Peyer's patch (tissue), 4 donors: Measurements from ENCODE around the gene ZCCHC14. TPM values are rescaled to one million over a fixed set of nuclear protein-coding genes. Genes with fewer than 3 reads are reported as not detected.
"Not testable (repeated sequence)": the region's sequence is repeated elsewhere in the genome, so short reads cannot be mapped to it uniquely, and the experiment has no call there.

Experiments used
- DNase-seq, 3 donors: peaks; one replicate each; pipeline ENCODE4 v3.0.0-alpha.2; 2017 to 2019
- H3K27ac ChIP-seq, 4 donors: fragments of 200-600 bp; sonication (generic); one replicate each; pipeline ENCODE4 v1.5.1; 2016 to 2019
- H3K27me3 ChIP-seq, 2 donors: fragments of 200-600 bp; sonication (generic); one replicate each; pipeline ENCODE4 v1.5.1; 2019
- H3K36me3 ChIP-seq, 3 donors: fragments of 200-600 bp; sonication (generic); one replicate each; pipeline ENCODE4 v1.5.1; 2016 to 2019
- H3K4me1 ChIP-seq, 4 donors: fragments of 200-600 bp; sonication (generic); one replicate each; pipeline ENCODE4 v1.5.1; 2016 to 2019
- H3K4me3 ChIP-seq, 4 donors: fragments of 200-600 bp; sonication (generic); 1 replicate in 3 of 4; 2 replicates in 1 of 4; pipeline ENCODE4 v1.5.1; 2016 to 2019; ENCODE audit warnings: mild to moderate bottlenecking in 1 of 4
- H3K9me3 ChIP-seq, 4 donors: fragments of 200-600 bp; sonication (generic); one replicate each; pipeline ENCODE4 v1.5.1; 2016 to 2019; ENCODE audit warnings: mild to moderate bottlenecking in 1 of 4
- CTCF ChIP-seq, 6 experiments: fragments of 450-650 bp in 4 of 6; fragments of 200-600 bp in 2 of 6; sonication (generic) in 1 of 6; IDR thresholded peaks; one replicate each; pipeline ENCODE4 v1.5.1; 2017 to 2019; ENCODE audit warnings: antibody characterized with exemption in 6 of 6, mild to moderate bottlenecking in 3 of 6, moderate library complexity in 1 of 6
- POLR2A ChIP-seq, 2 donors: fragments of 450-650 bp; IDR thresholded peaks; one replicate each; pipeline ENCODE4 v1.5.1; 2017; ENCODE audit warnings: antibody characterized with exemption in 2 of 2, mild to moderate bottlenecking in 2 of 2, moderate library complexity in 2 of 2
- total RNA-seq, 4 donors: library from RNA; depleted of rRNA; stranded (reverse); fragments of >200 nt; gene quantifications; one replicate each; pipeline ENCODE4 v1.1.0, GENCODE V29; 2016

Gene ZCCHC14
- total RNA-seq, 4 donors from 2014 or later: 28.1 to 68.9 (median 55.9) TPM

GRCh38 chr16:87527055-87527724 is 34.4 kb upstream of the ZCCHC14 start:
- Histone ChIP-seq H3K27ac (no peak overlapping the region), H3K36me3 (no peaks in the 10 kb centered on the region), H3K4me1 (no peaks in the 10 kb centered on the region), H3K9me3 (peaks cover 0 to 8% (median 1%) of the 10 kb centered on the region in 4 donors), H3K4me3 (no peak overlapping the region), H3K27me3 (no peaks in the 10 kb centered on the region)
- no peak for DNase-seq
- TF ChIP-seq CTCF (IDR thresholded peaks at IDR 0.05): no peak
- no peak for TF ChIP-seq POLR2A (IDR thresholded peaks at IDR 0.05)

DNA sequence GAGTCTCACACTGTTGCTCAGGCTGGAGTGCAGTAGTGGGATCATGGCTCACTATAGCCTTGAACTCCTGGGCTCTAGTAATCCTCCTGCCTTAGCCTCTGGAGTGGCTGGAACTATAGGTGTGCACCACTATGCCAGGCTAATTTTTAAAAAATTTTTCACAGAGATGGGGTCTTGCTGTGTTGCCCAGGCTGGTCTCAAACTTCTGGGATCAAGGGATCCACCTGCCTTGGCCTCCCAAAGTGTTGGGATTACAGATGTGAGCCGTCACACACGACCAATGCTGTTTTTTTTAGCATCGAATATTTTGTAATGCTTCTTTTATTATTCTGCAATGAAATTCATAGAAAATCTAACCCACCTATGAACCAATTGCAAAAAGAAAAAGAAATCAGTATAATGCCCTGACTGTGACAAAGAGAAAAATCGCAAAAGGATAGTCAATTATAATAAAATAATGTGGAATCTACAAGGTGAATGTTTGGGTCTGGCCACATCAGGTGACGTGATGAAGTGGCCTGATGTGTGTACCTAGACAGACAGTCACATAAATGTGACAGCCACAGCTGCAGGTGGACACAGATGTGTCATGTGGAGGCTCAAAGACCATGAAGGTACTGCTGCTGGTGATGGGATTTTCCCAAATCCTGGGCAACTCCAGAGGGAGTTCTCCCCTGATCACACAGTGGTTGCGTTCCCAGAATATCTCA is 33.6 kb upstream of the ZCCHC14 start:
- TF ChIP-seq POLR2A (IDR thresholded peaks at IDR 0.05) (no peak), CTCF (IDR thresholded peaks at IDR 0.05) (no peak)
- Histone ChIP-seq H3K4me1 (no peaks in the 10 kb centered on the region), H3K27ac (no peak overlapping the region)

DNA sequence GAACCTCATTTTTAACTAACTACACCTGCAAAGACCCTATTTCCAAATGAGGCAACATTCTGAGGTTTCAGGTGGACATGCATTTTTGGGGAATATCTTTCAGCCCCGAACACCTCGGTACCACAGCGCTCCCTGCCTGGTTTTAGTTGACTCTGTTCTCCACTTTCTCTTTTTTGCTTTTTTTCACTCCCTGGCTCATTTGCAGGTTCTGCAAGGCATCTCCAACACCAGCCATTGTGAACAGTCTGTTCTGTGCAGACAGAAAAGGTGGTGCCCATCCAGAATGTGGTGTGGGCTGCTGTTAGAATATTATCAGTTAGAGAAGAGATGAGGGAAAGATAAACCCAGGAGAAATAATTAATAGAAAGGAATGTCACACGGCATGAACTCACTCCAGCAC is 32.5 kb upstream of the ZCCHC14 start:
- Histone ChIP-seq H3K27me3 (no peaks in the 10 kb centered on the region), H3K4me1 (no peaks in the 10 kb centered on the region), H3K36me3 (no peaks in the 10 kb centered on the region), H3K4me3 (no peak overlapping the region), H3K27ac (no peak overlapping the region), H3K9me3 (peaks cover 0 to 8% (median 1%) of the 10 kb centered on the region in 4 donors)
- TF ChIP-seq POLR2A (IDR thresholded peaks at IDR 0.05) (no peak), CTCF (IDR thresholded peaks at IDR 0.05) (no peak)
- no peak for DNase-seq

More for the DNA sequence above, 33.6 kb upstream of the ZCCHC14 start:
- H3K4me3 ChIP-seq: no peak overlapping the region
- H3K9me3 ChIP-seq: peaks cover 0 to 8% (median 1%) of the 10 kb centered on the region in 4 donors
- H3K36me3 ChIP-seq: no peaks in the 10 kb centered on the region
- DNase-seq: no peak
- H3K27me3 ChIP-seq: no peaks in the 10 kb centered on the region

DNA sequence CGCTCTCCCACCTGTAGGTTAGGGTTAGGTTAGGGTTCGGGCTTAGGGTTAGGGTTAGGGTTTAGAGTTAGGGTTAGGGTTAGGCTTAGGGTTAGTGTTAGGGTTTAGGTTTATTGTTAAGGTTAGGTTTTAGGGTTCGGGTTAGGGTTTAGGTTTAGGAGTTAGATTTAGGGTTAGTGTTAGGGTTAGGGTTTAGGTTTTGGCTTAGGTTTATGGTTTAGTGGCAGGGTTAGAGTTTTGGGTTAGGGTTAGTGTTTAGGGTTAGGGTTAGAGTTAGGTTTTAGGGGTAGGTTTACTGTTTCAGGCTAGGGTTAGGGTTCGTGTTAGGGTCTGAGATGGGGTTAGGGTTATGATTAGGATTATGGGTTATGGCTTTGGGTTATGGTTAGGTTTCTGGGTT is 31.6 kb upstream of the ZCCHC14 start:
- Histone ChIP-seq H3K27me3 (no peaks in the 10 kb centered on the region), H3K36me3 (no peaks in the 10 kb centered on the region), H3K9me3 (peaks cover 0 to 8% (median 0%) of the 10 kb centered on the region in 4 donors), H3K4me3 (no peak overlapping the region), H3K4me1 (no peaks in the 10 kb centered on the region), H3K27ac (no peak overlapping the region)
- no peak for DNase-seq
- no peak for TF ChIP-seq CTCF (IDR thresholded peaks at IDR 0.05)
- no peak for TF ChIP-seq POLR2A (IDR thresholded peaks at IDR 0.05)

- not testable (repeated sequence) for H3K27me3 ChIP-seq, DNase-seq, H3K36me3 ChIP-seq, H3K4me3 ChIP-seq, H3K4me1 ChIP-seq, H3K9me3 ChIP-seq, H3K27ac ChIP-seq
Measured at GRCh38 chr16:87523605-87524004, 30.8 kb upstream of the ZCCHC14 start.

DNA sequence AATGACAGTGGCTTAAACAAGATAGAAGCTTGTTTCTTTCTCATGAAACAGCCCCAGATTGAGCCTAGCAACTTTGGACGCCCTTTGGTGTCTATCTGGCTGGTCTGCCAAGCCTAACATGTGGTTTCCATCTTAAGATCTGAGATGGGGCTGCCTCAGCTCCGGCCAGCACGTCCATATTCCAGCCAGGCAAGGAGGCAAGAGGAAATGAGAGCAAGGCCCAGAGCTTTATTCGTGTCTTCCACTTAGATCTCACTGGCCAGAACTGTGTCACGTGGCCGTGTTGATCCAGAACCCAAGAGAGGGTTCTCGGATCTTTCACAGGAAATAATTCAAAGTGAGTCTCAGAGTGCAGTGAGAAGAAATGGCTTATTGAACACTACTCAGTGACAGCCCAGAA is 28.9 kb upstream of the ZCCHC14 start:
- not testable (repeated sequence) for H3K27ac ChIP-seq, H3K4me1 ChIP-seq, H3K27me3 ChIP-seq, H3K4me3 ChIP-seq, H3K36me3 ChIP-seq, H3K9me3 ChIP-seq
- DNase-seq: peak in 1 of 3 donors; percentile 38

DNA sequence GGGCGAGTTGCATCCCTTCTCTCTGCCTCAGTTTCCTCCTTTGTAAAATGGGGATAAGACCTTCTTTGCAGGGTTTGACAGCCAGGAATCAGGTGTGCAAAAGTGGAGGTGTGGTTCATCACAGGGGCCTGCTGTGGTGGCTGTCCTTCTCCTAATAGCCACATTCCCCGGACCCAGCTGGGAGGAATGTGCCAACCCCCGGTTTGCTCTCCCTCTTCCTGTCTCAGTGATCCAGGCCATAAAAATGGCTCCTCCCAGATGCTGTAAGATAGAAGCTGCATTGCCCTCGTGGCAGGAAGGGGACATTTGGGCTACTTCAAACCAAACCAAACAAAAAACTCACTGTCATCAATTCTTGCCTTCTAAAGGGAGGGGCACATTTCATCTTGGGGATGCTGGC is 26.3 kb upstream of the ZCCHC14 start:
- not testable (repeated sequence) for H3K4me3 ChIP-seq, H3K4me1 ChIP-seq, H3K36me3 ChIP-seq, H3K27ac ChIP-seq, H3K9me3 ChIP-seq, DNase-seq, H3K27me3 ChIP-seq

GRCh38 chr16:87518430-87519051 is 25.7 kb upstream of the ZCCHC14 start:
- DNase-seq: peak in 1 of 3 donors; percentile 46

GRCh38 chr16:87517610-87518429 is 25.0 kb upstream of the ZCCHC14 start:
- DNase-seq: peak in 1 of 3 donors; percentile 49
- not testable (repeated sequence) for H3K4me3 ChIP-seq, H3K27me3 ChIP-seq, H3K4me1 ChIP-seq, H3K9me3 ChIP-seq, H3K36me3 ChIP-seq
- H3K27ac ChIP-seq: peak overlapping the region in 3 of 4 donors; percentile 31 to 52 (median 39)

More at GRCh38 chr16:87518430-87519051, 25.7 kb upstream of the ZCCHC14 start:
- not testable (repeated sequence) for H3K9me3 ChIP-seq, H3K36me3 ChIP-seq, H3K27me3 ChIP-seq, H3K4me3 ChIP-seq, H3K4me1 ChIP-seq
- H3K27ac ChIP-seq: peak overlapping the region in 2 of 4 donors; percentile 30 to 31
